ENCODE data around the gene EP300.

The EP300 gene

GRCh38 chr22:41048791-41049717 lies 43.3 kb upstream of the EP300 start (continued):
- TF ChIP-seq ZNF341 (tag by site-specific recombination; IDR thresholded peaks at IDR 0.05; ENCODE audit: low read depth), result peak; percentile 57
- TF ChIP-seq, protein P1, sequence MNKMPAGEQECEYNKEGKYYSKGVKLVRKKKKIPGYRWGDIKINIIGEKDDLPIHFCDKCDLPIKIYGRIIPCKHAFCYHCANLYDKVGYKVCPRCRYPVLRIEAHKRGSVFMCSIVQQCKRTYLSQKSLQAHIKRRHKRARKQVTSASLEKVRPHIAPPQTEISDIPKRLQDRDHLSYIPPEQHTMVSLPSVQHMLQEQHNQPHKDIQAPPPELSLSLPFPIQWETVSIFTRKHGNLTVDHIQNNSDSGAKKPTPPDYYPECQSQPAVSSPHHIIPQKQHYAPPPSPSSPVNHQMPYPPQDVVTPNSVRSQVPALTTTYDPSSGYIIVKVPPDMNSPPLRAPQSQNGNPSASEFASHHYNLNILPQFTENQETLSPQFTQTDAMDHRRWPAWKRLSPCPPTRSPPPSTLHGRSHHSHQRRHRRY (tag by site-specific recombination; IDR thresholded peaks at IDR 0.05), result no peak
- TF ChIP-seq, protein P2, sequence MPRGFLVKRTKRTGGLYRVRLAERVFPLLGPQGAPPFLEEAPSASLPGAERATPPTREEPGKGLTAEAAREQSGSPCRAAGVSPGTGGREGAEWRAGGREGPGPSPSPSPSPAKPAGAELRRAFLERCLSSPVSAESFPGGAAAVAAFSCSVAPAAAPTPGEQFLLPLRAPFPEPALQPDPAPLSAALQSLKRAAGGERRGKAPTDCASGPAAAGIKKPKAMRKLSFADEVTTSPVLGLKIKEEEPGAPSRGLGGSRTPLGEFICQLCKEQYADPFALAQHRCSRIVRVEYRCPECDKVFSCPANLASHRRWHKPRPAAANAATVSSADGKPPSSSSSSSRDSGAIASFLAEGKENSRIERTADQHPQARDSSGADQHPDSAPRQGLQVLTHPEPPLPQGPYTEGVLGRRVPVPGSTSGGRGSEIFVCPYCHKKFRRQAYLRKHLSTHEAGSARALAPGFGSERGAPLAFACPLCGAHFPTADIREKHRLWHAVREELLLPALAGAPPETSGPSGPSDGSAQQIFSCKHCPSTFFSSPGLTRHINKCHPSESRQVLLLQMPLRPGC (tag by site-specific recombination; IDR thresholded peaks at IDR 0.05), result no peak
- TF ChIP-seq PRDM1 (tag by site-specific recombination; IDR thresholded peaks at IDR 0.05), result peak; percentile 34; the same call in 1 of the 2 replicates
- peak; percentile 12 for TF ChIP-seq SETDB1 (IDR thresholded peaks at IDR 0.05; ENCODE audit: insufficient read length, low read length)
- no peak for TF ChIP-seq BCL11B (tag by site-specific recombination; IDR thresholded peaks at IDR 0.05; ENCODE audit: low read depth)
- no peak for TF ChIP-seq ZBTB48 (tag by site-specific recombination; IDR thresholded peaks at IDR 0.05)
- TF ChIP-seq ZNF658 (tag by site-specific recombination; IDR thresholded peaks at IDR 0.05), result no peak
- no peak for TF ChIP-seq ZNF302 (tag by site-specific recombination; IDR thresholded peaks at IDR 0.05; ENCODE audit: low read depth)
- no peak for TF ChIP-seq HOXC10 (CRISPR knock-in tag; IDR thresholded peaks at IDR 0.05)
- TF ChIP-seq HOXD13 (CRISPR knock-in tag; IDR thresholded peaks at IDR 0.05; ENCODE audit: borderline replicate concordance), result 0 out of 2 replicates have a peak, but pooled peaks have one; percentile 17
- TF ChIP-seq ZNF624 (tag by site-specific recombination; IDR thresholded peaks at IDR 0.05), result no peak
- TF ChIP-seq GFI1B (tag by site-specific recombination; IDR thresholded peaks at IDR 0.05), result no peak
- no peak for TF ChIP-seq ZBTB26 (tag by site-specific recombination; optimal IDR thresholded peaks at IDR 0.05)
- no peak for TF ChIP-seq PBX3 (CRISPR knock-in tag; IDR thresholded peaks at IDR 0.05)
- TF ChIP-seq ZBTB49 (tag by site-specific recombination; IDR thresholded peaks at IDR 0.05; ENCODE audit: low read depth), result no peak
- peak; percentile 59 for TF ChIP-seq ZBTB17 (tag by site-specific recombination; IDR thresholded peaks at IDR 0.05)
- TF ChIP-seq TRIM28 (IDR thresholded peaks at IDR 0.05; ENCODE audit: borderline replicate concordance, low read length), result peak; percentile 94
- TF ChIP-seq ZNF433 (tag by site-specific recombination; IDR thresholded peaks at IDR 0.05; ENCODE audit: low read depth), result no peak
- no peak for TF ChIP-seq REST (tag by site-specific recombination; IDR thresholded peaks at IDR 0.05)

Data from HEK293 (cell line).